CD14-positive monocyte (primary cell): Measurements from ENCODE around the gene GOSR1. TPM values are rescaled to one million over a fixed set of nuclear protein-coding genes. Genes with fewer than 3 reads are reported as not detected.

Experiments
- DNase-seq, 3 donors: peaks; one replicate each; pipeline ENCODE4 v3.0.0-alpha.2; 2011 to 2022
- H2AFZ ChIP-seq: 2 replicates; pipeline ENCODE4 v1.6.0; 2012; ENCODE audit warnings: mild to moderate bottlenecking, low read depth, low read length, inconsistent platforms; ENCODE audit not compliant: insufficient read depth, poor library complexity, severe bottlenecking
- H3K27ac ChIP-seq, 2 donors: 1 replicate in 1 of 2; 2 replicates in 1 of 2; pipeline ENCODE4 v1.5.1; 2012 to 2013; ENCODE audit warnings: low read length in 2 of 2, control low read depth in 1 of 2, inconsistent platforms in 1 of 2, low read depth in 1 of 2, mild to moderate bottlenecking in 1 of 2
- H3K27me3 ChIP-seq, 2 donors: one replicate each; pipeline versions ENCODE4 v1.6.0 to v1.6.1; 2011 to 2013; ENCODE audit warnings: low read length in 2 of 2; ENCODE audit not compliant: control insufficient read depth in 2 of 2, insufficient read depth in 2 of 2
- H3K36me3 ChIP-seq, 2 donors: replicated peaks in 1 of 2; 1 replicate in 1 of 2; 2 replicates in 1 of 2; pipeline versions ENCODE4 v1.5.1 to v1.6.1; 2012 to 2013; ENCODE audit warnings: low read length in 2 of 2, control low read depth in 1 of 2, inconsistent platforms in 1 of 2, mild to moderate bottlenecking in 1 of 2; ENCODE audit not compliant: insufficient read depth in 2 of 2, control insufficient read depth in 1 of 2
- H3K4me1 ChIP-seq, 2 donors: 1 replicate in 1 of 2; 2 replicates in 1 of 2; pipeline versions ENCODE4 v1.5.1 to v1.6.1; 2012 to 2013; ENCODE audit warnings: low read length in 2 of 2, control low read depth in 1 of 2, inconsistent platforms in 1 of 2, mild to moderate bottlenecking in 1 of 2, moderate library complexity in 1 of 2; ENCODE audit not compliant: insufficient read depth in 2 of 2, control insufficient read depth in 1 of 2
- H3K4me2 ChIP-seq: replicated peaks from 2 replicates; pipeline ENCODE3; 2012; ENCODE audit warnings: low read length, moderate library complexity, mild to moderate bottlenecking; ENCODE audit not compliant: poor library complexity, severe bottlenecking; ENCODE audit errors: extremely low read depth
- H3K4me3 ChIP-seq, 3 experiments: fragments of 200-600 bp in 1 of 3; sonication (generic) in 1 of 3; replicated peaks in 1 of 3; 1 replicate in 2 of 3; 2 replicates in 1 of 3; pipeline ENCODE4 v1.5.1; 2011 to 2013; ENCODE audit warnings: low read length in 3 of 3, mild to moderate bottlenecking in 3 of 3, control low read depth in 2 of 3, low read depth in 2 of 3, inconsistent platforms in 1 of 3, moderate library complexity in 1 of 3
- H3K79me2 ChIP-seq: 2 replicates; pipeline ENCODE4 v1.6.0; 2012; ENCODE audit warnings: mild to moderate bottlenecking, control low read depth, inconsistent platforms, low read length, moderate library complexity; ENCODE audit not compliant: insufficient read depth
- H3K9ac ChIP-seq: 2 replicates; pipeline ENCODE4 v1.6.0; 2017; ENCODE audit warnings: low read length, mild to moderate bottlenecking; ENCODE audit not compliant: insufficient read depth, poor library complexity, severe bottlenecking
- H3K9me3 ChIP-seq, 2 donors: replicated peaks in 1 of 2; 1 replicate in 1 of 2; 2 replicates in 1 of 2; pipeline versions ENCODE4 v1.5.1 to v1.6.1; 2012 to 2013; ENCODE audit warnings: low read length in 2 of 2, control low read depth in 1 of 2; ENCODE audit not compliant: control insufficient read depth in 1 of 2, insufficient read depth in 1 of 2
- H4K20me1 ChIP-seq: 2 replicates; pipeline ENCODE4 v1.6.0; 2012; ENCODE audit warnings: mild to moderate bottlenecking, low read length, control low read depth, moderate library complexity; ENCODE audit not compliant: insufficient read depth
- H3K27ac Mint-ChIP-seq, 7 donors: one replicate each; pipeline ENCODE4 v1.8.0; 2020; ENCODE audit warnings: mild to moderate bottlenecking in 7 of 7, mixed read lengths in 7 of 7, moderate library complexity in 6 of 7, inconsistent platforms in 2 of 7
- H3K27me3 Mint-ChIP-seq, 3 donors: one replicate each; pipeline ENCODE4 v1.8.0; 2021 to 2022; ENCODE audit warnings: low read depth in 3 of 3, mild to moderate bottlenecking in 3 of 3, mixed read lengths in 3 of 3, moderate library complexity in 3 of 3, inconsistent platforms in 1 of 3
- H3K36me3 Mint-ChIP-seq, 2 donors: one replicate each; pipeline ENCODE4 v1.8.0; 2020; ENCODE audit warnings: mixed read lengths in 2 of 2, inconsistent platforms in 1 of 2, mild to moderate bottlenecking in 1 of 2
- H3K4me1 Mint-ChIP-seq: one replicate; pipeline ENCODE4 v1.8.0; 2020; ENCODE audit warnings: mild to moderate bottlenecking, mixed read lengths
- H3K4me3 Mint-ChIP-seq, 2 donors: one replicate each; pipeline ENCODE4 v1.8.0; 2020; ENCODE audit warnings: mild to moderate bottlenecking in 2 of 2, mixed read lengths in 2 of 2, moderate library complexity in 1 of 2
- H3K9me3 Mint-ChIP-seq, 7 donors: one replicate each; pipeline ENCODE4 v1.8.0; 2020 to 2022; ENCODE audit warnings: mixed read lengths in 7 of 7, mild to moderate bottlenecking in 6 of 7, moderate library complexity in 6 of 7, inconsistent platforms in 2 of 7
- WGBS: methylation state at CpG from one replicate; pipeline ENCODE4 v1.1.5; 2013; ENCODE audit warnings: missing lambda C conversion rate; ENCODE audit not compliant: insufficient coverage; 5-methylcytosine and 5-hydroxymethylcytosine counted together
- intact Hi-C, 2 donors: fragments of 100-400 bp; cut with micrococcal nuclease; formaldehyde crosslinking; loops; one replicate each; pipeline versions ENCODE4 v1.15.0 to v1.15.1; 2023
- polyA plus RNA-seq, 3 donors: library from polyadenylated mRNA; depleted of rRNA in 1 of 3; unstranded in 2 of 3; stranded (reverse) in 1 of 3; fragments of 300-500 nt in 2 of 3; fragments of >200 nt in 1 of 3; fragmentation: Illumina TruSeq in 2 of 3; gene quantifications; 1 replicate in 2 of 3; 2 replicates in 1 of 3; pipeline ENCODE4 v1.2.3, GENCODE V29; 2012 to 2021
- TF ChIP-seq, protein P1 (sequence below): fragments of 200-600 bp; IDR thresholded peaks from one replicate; pipeline ENCODE4 v1.8.0; 2022; ENCODE audit warnings: antibody characterized with exemption, mild to moderate bottlenecking

Gene GOSR1
- polyA plus RNA-seq, 3 donors = 12.6 to 35.7 (median 20.9) TPM

DNA sequence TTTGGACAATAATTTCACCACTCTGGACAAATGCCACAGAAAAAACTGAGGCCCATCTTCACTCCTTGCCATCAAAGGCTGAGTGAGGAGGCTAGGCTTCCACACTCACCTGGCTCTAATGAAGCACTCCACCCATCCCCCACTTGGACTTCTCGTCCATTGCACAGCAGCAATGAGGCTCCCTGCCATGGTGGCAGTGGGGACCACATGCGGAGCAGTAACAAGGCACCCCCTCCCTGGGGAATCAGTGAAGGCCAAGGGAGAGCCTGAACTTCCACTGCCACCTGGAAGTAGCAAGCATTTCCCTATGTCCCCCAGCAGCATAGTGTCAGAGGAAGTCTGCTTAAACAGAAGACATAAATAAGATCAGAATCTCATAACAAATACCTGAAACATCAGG is 2.0 kb upstream of the GOSR1 start:
- peaks cover 2 to 4% of the 10 kb centered on the region in 2 donors for H3K27me3 ChIP-seq
- H3K36me3 ChIP-seq = peaks cover 2 to 12% of the 10 kb centered on the region in 2 donors
- Mint-ChIP-seq H3K9me3 (peaks cover 0 to 2% (median 0%) of the 10 kb centered on the region in 7 donors), H3K27ac (no peak overlapping the region), H3K27me3 (peaks cover 0 to 5% (median 4%) of the 10 kb centered on the region in 3 donors), H3K4me3 (no peak overlapping the region), H3K36me3 (peaks cover 0 to 9% of the 10 kb centered on the region in 2 donors), H3K4me1 (peaks cover 17% of the 10 kb centered on the region)
- DNase-seq = no peak
- H3K4me3 ChIP-seq = no peak overlapping the region
- no peak overlapping the region for H2AFZ ChIP-seq
- H3K27ac ChIP-seq = no peak overlapping the region
- no peak overlapping the region for H3K4me2 ChIP-seq
- no peaks in the 10 kb centered on the region for H3K9me3 ChIP-seq
- WGBS = 100% methylated on average over 1 of the region's 2 CpGs
- peaks cover 29% of the 10 kb centered on the region for H3K79me2 ChIP-seq
- no peaks in the 10 kb centered on the region for H4K20me1 ChIP-seq
- TF ChIP-seq, protein P1, sequence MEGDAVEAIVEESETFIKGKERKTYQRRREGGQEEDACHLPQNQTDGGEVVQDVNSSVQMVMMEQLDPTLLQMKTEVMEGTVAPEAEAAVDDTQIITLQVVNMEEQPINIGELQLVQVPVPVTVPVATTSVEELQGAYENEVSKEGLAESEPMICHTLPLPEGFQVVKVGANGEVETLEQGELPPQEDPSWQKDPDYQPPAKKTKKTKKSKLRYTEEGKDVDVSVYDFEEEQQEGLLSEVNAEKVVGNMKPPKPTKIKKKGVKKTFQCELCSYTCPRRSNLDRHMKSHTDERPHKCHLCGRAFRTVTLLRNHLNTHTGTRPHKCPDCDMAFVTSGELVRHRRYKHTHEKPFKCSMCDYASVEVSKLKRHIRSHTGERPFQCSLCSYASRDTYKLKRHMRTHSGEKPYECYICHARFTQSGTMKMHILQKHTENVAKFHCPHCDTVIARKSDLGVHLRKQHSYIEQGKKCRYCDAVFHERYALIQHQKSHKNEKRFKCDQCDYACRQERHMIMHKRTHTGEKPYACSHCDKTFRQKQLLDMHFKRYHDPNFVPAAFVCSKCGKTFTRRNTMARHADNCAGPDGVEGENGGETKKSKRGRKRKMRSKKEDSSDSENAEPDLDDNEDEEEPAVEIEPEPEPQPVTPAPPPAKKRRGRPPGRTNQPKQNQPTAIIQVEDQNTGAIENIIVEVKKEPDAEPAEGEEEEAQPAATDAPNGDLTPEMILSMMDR = no peak
- intact Hi-C loops = loop anchor here in 1 of 2 donors (10.0 kb wide), 1 partner anchor 350 kb away; no protein-coding TSS in a partner anchor
- peaks cover 10 to 18% of the 10 kb centered on the region in 2 donors for H3K4me1 ChIP-seq
- no peak overlapping the region for H3K9ac ChIP-seq

DNA sequence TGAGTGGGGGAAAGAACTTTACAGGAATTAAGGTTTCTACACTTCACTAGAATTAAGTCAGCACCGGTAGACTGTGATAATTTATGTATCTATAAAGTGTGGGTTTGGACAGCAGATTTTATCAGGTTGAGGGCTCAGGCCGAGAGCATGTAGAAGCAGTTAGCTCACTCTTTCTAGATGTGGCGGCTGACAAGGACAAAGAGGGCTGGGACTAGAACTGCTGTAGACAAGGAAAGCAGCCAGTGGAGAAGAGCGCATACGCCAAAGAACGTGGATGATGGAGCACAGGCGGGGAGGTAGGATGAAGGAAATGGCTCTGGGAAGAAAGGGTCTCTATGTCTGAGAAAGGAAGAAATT is 504 bp upstream of the GOSR1 start:
- 13% methylated on average over 7 of the region's 7 CpGs for WGBS
- Mint-ChIP-seq H3K4me3 (peak overlapping the region; percentile 91 to 98), H3K4me1 (peaks cover 17% of the 10 kb centered on the region), H3K36me3 (peaks cover 12 to 21% of the 10 kb centered on the region in 2 donors), H3K9me3 (peaks cover 0 to 2% (median 0%) of the 10 kb centered on the region in 7 donors), H3K27me3 (peaks cover 0 to 5% (median 4%) of the 10 kb centered on the region in 3 donors), H3K27ac (peak overlapping the region; percentile 51 to 100 (median 96))
- peak overlapping the region; percentile 42 to 97 (median 85) for H3K4me3 ChIP-seq
- no peaks in the 10 kb centered on the region for H3K9me3 ChIP-seq
- peak overlapping the region; percentile 74 for H3K4me2 ChIP-seq
- H3K4me1 ChIP-seq = peaks cover 10 to 18% of the 10 kb centered on the region in 2 donors
- H3K36me3 ChIP-seq = peaks cover 8 to 27% of the 10 kb centered on the region in 2 donors
- H2AFZ ChIP-seq = peak overlapping the region; percentile 87
- H3K79me2 ChIP-seq = peaks cover 40% of the 10 kb centered on the region
- peaks cover 2 to 3% of the 10 kb centered on the region in 2 donors for H3K27me3 ChIP-seq
- H4K20me1 ChIP-seq = no peaks in the 10 kb centered on the region
- no peak for DNase-seq
- TF ChIP-seq, protein P1 = no peak
- intact Hi-C loops = loop anchor here in 1 of 2 donors (10.0 kb wide), 1 partner anchor 352 kb away; no protein-coding TSS in a partner anchor
- peak overlapping the region; percentile 95 for H3K9ac ChIP-seq
- H3K27ac ChIP-seq = peak overlapping the region in 1 of 2 donors; percentile 96
